GM19395 (cell line): Measurements from ENCODE around the gene PSMC2.
"Not testable (repeated sequence)": the region's sequence is repeated elsewhere in the genome, so short reads cannot be mapped to it uniquely, and the experiment has no call there.

ENCODE experiments used
- ATAC-seq: cut with Tn5 transposase; IDR thresholded peaks from one replicate; pipeline ENCODE4 v1.9.1; 2021; ENCODE audit warnings: mild to moderate bottlenecking, moderate library complexity; ENCODE audit not compliant: unreplicated experiment

The PSMC2 gene

DNA sequence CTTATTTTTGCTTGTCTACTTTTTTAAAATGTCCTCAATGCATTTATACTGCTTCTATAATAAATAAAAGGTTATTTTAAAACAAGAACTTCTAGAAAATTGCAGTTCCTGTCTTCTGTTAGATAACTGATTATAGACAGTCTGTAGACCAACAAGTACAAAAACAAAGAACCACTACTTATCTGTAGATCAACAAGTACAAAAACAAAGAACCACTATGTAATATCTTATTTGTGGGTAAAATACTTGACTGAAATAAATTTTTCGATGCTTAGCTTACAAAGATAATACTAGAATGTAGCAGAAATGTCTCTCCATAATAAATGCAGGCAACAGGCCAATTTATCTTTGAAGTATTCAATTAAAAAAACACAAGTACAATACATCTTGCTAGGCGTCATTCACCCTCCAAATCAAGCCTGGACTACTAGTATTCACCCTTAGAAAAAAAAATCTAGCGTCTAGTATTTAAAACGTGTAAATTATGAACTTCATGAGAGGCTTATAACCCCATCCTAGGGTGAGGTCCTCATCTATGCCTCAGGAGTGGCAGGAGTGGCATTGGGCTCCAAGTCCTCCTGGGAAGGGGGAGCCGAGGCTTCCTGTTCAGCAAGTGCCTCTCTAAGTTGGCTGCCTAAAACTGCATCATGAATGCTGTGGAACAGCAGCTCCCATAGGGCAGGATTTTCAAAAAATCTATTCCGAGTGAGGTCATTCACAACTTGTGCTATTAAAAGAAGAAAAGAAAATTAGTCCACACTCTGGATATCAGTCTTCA is 26.6 kb downstream of the PSMC2 start:
- no peak for ATAC-seq

- no peak for ATAC-seq
These were observed 32.0 kb downstream of the PSMC2 start for GRCh38 chr7:103379270-103379975.

GRCh38 chr7:103380395-103381191 is 33.1 kb downstream of the PSMC2 start:
- ATAC-seq, result no peak

DNA sequence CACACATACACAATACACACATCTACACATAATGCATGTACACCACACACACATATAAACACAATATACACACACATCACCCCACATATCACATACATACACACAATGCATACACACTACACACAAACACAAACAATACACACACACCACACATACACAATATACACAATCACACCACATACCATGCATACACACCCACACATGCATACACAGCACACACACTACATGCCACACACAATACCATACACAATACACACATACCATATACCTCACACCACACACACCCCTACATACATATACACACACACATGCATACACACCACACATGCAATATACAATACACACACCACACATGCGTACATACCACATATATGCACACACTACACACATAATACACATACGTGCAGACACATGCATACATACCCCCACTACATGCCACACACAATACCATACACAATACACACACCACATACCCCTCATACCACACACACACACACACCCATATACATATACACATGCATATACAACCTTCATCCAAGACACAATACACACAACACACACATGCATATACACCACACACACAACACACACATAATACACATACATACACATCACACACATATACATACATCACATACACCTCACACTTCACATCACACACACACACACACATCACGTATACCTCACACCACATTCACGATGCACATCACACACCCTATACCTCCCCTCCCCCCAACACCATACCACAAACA is 34.0 kb downstream of the PSMC2 start:
- no peak for ATAC-seq

- ATAC-seq, result no peak
These were observed 34.6 kb downstream of the PSMC2 start for GRCh38 chr7:103382032-103382402.

- no peak for ATAC-seq
These were observed 39.8 kb downstream of the PSMC2 start for GRCh38 chr7:103387242-103387641.

DNA sequence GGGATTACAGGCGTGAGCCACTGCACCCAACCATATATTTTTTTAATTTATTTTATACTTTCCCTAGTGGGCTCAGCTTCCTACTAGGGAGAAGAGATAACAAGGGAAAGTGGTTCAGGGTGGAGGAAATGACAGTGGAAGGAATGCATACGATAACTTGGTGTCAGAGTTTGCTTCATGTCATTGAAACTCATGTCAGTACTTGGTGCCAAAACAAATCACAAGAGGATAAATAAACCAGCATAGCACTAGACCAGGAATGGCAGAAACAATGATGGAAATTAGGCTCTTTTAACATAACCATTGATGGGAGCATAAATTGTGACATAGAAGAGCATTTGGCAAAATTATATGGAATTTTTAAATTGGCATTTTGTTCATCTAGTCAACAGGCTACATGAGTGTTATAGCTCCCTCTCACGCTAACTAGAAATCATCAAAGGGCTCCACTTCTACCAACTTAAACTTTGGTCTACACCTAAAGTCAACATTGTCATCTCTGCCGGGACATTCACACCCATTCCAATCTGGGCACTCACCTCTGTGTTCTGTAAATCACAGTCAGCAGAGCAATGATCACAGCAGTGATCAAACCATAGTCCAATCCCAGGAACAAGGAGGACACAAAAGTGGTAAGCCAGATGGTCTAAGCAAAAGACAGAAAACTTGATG is 41.2 kb downstream of the PSMC2 start:
- ATAC-seq, result no peak

- ATAC-seq, result no peak
These were observed 41.8 kb downstream of the PSMC2 start for GRCh38 chr7:103389263-103389662.

GRCh38 chr7:103391150-103391549 is 43.7 kb downstream of the PSMC2 start:
- ATAC-seq, result no peak

DNA sequence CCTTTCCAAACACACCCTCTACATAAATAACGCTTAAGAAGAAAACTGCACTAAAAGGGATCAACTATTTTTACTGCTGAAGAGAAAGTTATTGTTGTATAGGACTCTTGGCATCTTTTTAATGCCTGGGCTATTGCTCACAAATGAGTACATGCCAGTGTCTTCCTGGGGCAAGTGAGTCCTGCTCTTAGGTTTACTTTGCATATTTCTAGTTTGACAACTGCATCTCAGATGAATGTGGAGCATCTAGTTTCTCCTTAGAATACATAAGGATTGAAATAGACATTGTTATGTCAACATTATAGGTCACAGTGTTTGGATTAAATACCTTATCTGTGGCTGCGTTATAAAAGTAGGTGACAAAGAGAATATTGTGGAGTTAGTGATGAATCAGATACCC is 44.5 kb downstream of the PSMC2 start:
- no peak for ATAC-seq

GRCh38 chr7:103394566-103394965 is 47.1 kb downstream of the PSMC2 start:
- ATAC-seq, result no peak

DNA sequence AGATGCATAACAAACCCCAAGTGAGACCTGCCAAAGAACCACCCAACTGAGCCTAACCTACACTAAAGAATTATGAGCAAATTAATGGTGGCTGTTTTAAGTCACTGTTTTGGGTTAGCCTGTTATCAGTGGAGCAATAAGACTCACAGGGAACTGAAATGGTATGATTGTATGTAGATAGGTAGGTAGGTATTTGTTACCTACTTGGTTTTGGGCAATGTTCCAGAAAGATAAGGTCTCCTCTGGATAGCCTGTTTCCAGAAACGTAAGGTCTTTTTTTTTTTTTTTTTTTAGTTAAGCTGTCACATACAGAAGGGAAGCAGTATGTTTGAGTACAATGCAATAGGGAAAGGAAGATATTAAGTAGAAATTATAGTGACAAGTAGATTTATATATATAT is 47.6 kb downstream of the PSMC2 start:
- no peak for ATAC-seq

- no peak for ATAC-seq
These were observed 49.0 kb downstream of the PSMC2 start for GRCh38 chr7:103396471-103396870.

- ATAC-seq, result no peak
These were observed 51.2 kb downstream of the PSMC2 start for GRCh38 chr7:103398483-103399127.

DNA sequence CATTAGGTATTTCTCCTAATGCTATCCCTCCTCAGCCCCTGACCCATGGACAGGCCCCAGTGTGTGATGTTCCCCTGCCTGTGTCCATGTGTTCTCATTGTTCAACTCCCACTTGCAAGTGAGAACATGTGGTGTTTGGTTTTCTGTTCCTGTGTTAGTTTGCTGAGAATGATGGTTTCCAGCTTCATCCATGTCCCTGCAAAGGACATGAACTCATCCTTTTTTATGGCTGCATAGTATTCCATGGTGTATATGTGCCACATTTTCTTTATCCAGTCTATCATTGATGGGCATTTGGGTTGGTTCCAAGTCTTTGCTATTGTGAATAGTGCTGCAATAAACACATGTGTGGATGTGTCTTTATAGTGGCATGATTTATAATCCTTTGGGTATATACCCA is 52.2 kb downstream of the PSMC2 start:
- not testable (repeated sequence) for ATAC-seq

DNA sequence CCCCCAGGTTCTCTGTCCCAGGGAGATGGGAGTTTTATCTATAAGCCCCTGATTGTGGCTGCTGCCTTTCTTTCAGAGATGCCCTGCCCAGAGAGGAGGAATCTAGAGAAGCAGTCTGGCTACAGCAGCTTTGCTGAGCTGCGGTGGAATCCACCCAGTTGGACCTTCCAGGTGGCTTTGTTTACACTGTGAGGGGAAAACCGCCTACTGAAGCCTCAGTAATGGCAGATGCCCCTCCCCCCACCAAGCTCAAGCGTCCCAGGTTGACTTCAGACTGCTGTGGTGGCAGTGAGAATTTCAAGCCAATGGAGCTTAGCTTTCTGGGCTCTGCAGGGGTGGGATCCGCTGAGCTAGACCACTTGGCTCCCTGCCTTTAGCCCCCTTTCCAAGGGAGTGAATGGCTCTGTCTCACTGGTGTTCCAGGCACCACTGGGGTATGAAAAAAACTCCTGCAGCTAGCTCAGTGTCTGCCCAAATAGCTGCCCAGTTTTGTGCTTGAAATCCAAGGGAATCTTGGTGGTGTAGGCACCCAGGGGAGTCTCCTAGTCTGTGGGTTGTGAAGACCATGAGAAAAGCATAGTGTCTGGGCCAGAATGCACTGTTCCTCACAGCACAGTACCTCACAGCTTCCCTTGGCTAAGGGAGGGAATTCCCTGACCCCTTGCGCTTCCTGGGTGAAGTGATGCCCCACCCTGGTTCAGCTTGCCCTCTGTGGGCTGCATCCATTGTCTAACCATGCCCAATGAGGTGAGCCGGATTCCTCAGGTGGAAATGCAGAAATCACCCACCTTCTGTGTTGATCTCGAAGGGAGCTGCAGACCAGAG is 58.6 kb downstream of the PSMC2 start:
- not testable (repeated sequence) for ATAC-seq

- ATAC-seq, result no peak
These were observed 64.7 kb downstream of the PSMC2 start for GRCh38 chr7:103412151-103412550.

- ATAC-seq, result no peak
These were observed 66.0 kb downstream of the PSMC2 start for GRCh38 chr7:103413407-103413806.

DNA sequence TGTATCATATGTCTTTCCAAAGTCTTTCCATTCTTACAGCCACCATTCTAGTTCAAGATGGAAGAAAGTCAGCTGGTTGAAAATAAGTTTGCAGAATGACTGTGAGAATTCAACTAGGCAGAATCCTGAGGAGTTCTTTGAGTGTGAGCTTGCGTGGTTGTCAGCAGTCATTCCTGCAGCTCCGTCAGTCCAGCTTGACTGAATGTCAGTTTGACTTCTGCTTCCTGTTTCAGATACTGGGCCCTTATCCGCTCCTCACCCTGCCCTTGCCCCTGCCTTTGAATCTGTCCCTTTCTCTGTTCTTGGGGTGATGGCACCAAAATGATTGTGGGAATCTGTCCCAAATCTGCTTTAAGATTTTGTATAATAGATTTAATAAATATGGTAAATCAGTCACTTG is 70.8 kb downstream of the PSMC2 start:
- ATAC-seq, result no peak
